ENCODE results near the gene CASZ1.

CASZ1 gene

GRCh38 chr1:10665226-10665625 is 131.2 kb downstream of the CASZ1 start:
- DNase-seq: no peak

GRCh38 chr1:10664251-10664650 is 132.2 kb downstream of the CASZ1 start:
- DNase-seq: no peak

GRCh38 chr1:10663678-10664035 is 132.8 kb downstream of the CASZ1 start:
- no peak for DNase-seq

GRCh38 chr1:10662824-10663677 is 133.4 kb downstream of the CASZ1 start:
- DNase-seq: no peak

GRCh38 chr1:10662090-10662688 is 134.3 kb downstream of the CASZ1 start:
- DNase-seq: no peak

GRCh38 chr1:10661453-10661852 is 135.0 kb downstream of the CASZ1 start:
- no peak for DNase-seq

- no peak for DNase-seq
Measured at GRCh38 chr1:10659646-10660540, 136.6 kb downstream of the CASZ1 start.

GRCh38 chr1:10659218-10659617 is 137.2 kb downstream of the CASZ1 start:
- no peak for DNase-seq

GRCh38 chr1:10658396-10659066 is 137.9 kb downstream of the CASZ1 start:
- DNase-seq: no peak

GRCh38 chr1:10657088-10657847 is 139.2 kb downstream of the CASZ1 start:
- no peak for DNase-seq

GRCh38 chr1:10656431-10656830 is 140.0 kb downstream of the CASZ1 start:
- DNase-seq: no peak

GRCh38 chr1:10655002-10655401 is 141.4 kb downstream of the CASZ1 start:
- DNase-seq: no peak

GRCh38 chr1:10653370-10654125 is 142.9 kb downstream of the CASZ1 start:
- no peak for DNase-seq

- no peak for DNase-seq
Measured at GRCh38 chr1:10652626-10653025, 143.8 kb downstream of the CASZ1 start.

GRCh38 chr1:10651793-10652192 is 144.7 kb downstream of the CASZ1 start:
- no peak for DNase-seq

GRCh38 chr1:10651389-10651766 is 145.1 kb downstream of the CASZ1 start:
- DNase-seq: no peak

GRCh38 chr1:10650556-10651388 is 145.7 kb downstream of the CASZ1 start:
- DNase-seq: no peak

- no peak for DNase-seq
Measured at GRCh38 chr1:10649517-10650201, 146.8 kb downstream of the CASZ1 start.

- no peak for DNase-seq
Measured at GRCh38 chr1:10648689-10649516, 147.5 kb downstream of the CASZ1 start.

All from stimulated activated CD8-positive, alpha-beta memory T cell treated with anti-CD3 and anti-CD28 coated beads, Interleukin-4, amount 100 ng/mL, for 48 hours (primary cell).